B cell (primary cell): Measurements from ENCODE around the gene EXTL1. TPM values are rescaled to one million over a fixed set of nuclear protein-coding genes. Genes with fewer than 3 reads are reported as not detected.

Source experiments
- ATAC-seq: fragments of 200-7000 bp; cut with Tn5 transposase; one replicate; pipeline ENCODE4 v1.10.0; 2021; ENCODE audit warnings: low read depth, mild to moderate bottlenecking, moderate number of reproducible peaks, moderate library complexity
- CTCF ChIA-PET: fragments of 350-600 bp; sonication (Branson Sonifier 250); formaldehyde crosslinking; loops from one replicate; lab custom pipeline; 2021; ENCODE audit warnings: antibody characterized with exemption, inconsistent platforms; lab: Charles Lee
- POLR2A ChIA-PET: fragments of 350-600 bp; sonication (Branson Sonifier 250); formaldehyde crosslinking; loops from one replicate; lab custom pipeline; 2021; ENCODE audit warnings: antibody characterized with exemption; lab: Charles Lee
- DNase-seq: peaks from one replicate; pipeline ENCODE4 v3.0.0; 2013
- H2AFZ ChIP-seq: 2 replicates; pipeline ENCODE4 v1.6.1; 2012; ENCODE audit warnings: mild to moderate bottlenecking, low read depth, low read length; ENCODE audit not compliant: insufficient read depth, poor library complexity, severe bottlenecking
- H3K27ac ChIP-seq, 2 donors: 1 replicate in 1 of 2; 2 replicates in 1 of 2; pipeline ENCODE4 v1.5.1; 2012 to 2013; ENCODE audit warnings: low read length in 2 of 2, mild to moderate bottlenecking in 2 of 2, moderate library complexity in 1 of 2
- H3K27me3 ChIP-seq, 4 experiments: fragments of 200-600 bp in 1 of 4; sonication (generic) in 1 of 4; replicated peaks in 1 of 4; 1 replicate in 2 of 4; 2 replicates in 2 of 4; pipeline versions ENCODE4 v1.6.1 to v1.7.0; 2013 to 2016; ENCODE audit warnings: low read length in 3 of 4, mild to moderate bottlenecking in 2 of 4, mixed read lengths in 1 of 4, moderate library complexity in 1 of 4; ENCODE audit not compliant: insufficient read depth in 4 of 4, control insufficient read depth in 3 of 4; ENCODE audit errors: control extremely low read depth in 1 of 4
- H3K36me3 ChIP-seq, 2 experiments: replicated peaks in 1 of 2; 1 replicate in 1 of 2; 2 replicates in 1 of 2; pipeline versions ENCODE4 v1.6.1 to v1.7.1; 2013; ENCODE audit warnings: low read length in 1 of 2; ENCODE audit not compliant: insufficient read depth in 2 of 2, control insufficient read depth in 1 of 2; ENCODE audit errors: control extremely low read depth in 1 of 2, extremely low read depth in 1 of 2
- H3K4me1 ChIP-seq, 2 donors: fragments of 200-600 bp in 1 of 2; sonication (generic) in 1 of 2; 1 replicate in 1 of 2; 2 replicates in 1 of 2; pipeline versions ENCODE4 v1.5.1 to v1.6.1; 2013 to 2017; ENCODE audit warnings: low read length in 2 of 2; ENCODE audit not compliant: control insufficient read depth in 2 of 2, insufficient read depth in 2 of 2
- H3K4me2 ChIP-seq: replicated peaks from 2 replicates; pipeline ENCODE3; 2012; ENCODE audit warnings: mild to moderate bottlenecking, low read depth, low read length; ENCODE audit not compliant: poor library complexity, severe bottlenecking
- H3K4me3 ChIP-seq, 5 experiments: fragments of 200-600 bp in 1 of 5; sonication (generic) in 1 of 5; 1 replicate in 3 of 5; 2 replicates in 2 of 5; pipeline versions ENCODE4 v1.5.1 to v1.7.0; 2011 to 2016; ENCODE audit warnings: low read length in 4 of 5, mild to moderate bottlenecking in 4 of 5, low read depth in 2 of 5, control low read depth in 1 of 5, moderate library complexity in 1 of 5; ENCODE audit not compliant: insufficient read depth in 1 of 5; ENCODE audit errors: control extremely low read depth in 1 of 5, extremely low read depth in 1 of 5
- H3K79me2 ChIP-seq: fragments of 200-600 bp; sonication (generic); one replicate; pipeline ENCODE4 v1.6.0; 2016; ENCODE audit warnings: low read length; ENCODE audit not compliant: control insufficient read depth, insufficient read depth
- H3K9ac ChIP-seq: fragments of 200-600 bp; sonication (generic); 2 replicates; pipeline ENCODE4 v1.6.1; 2017; ENCODE audit warnings: mild to moderate bottlenecking, low read length, moderate library complexity
- H3K9me3 ChIP-seq, 3 donors: one replicate each; pipeline versions ENCODE4 v1.6.1 to v1.7.1; 2013; ENCODE audit warnings: low read length in 2 of 3; ENCODE audit not compliant: control insufficient read depth in 2 of 3, insufficient read depth in 1 of 3; ENCODE audit errors: control extremely low read depth in 1 of 3
- H4K20me1 ChIP-seq: 2 replicates; pipeline ENCODE4 v1.6.0; 2012; ENCODE audit warnings: mild to moderate bottlenecking, low read length; ENCODE audit not compliant: insufficient read depth, control insufficient read depth, poor library complexity, severe bottlenecking
- H3K27ac Mint-ChIP-seq: one replicate; pipeline ENCODE4 v1.8.0; 2021; ENCODE audit warnings: mixed read lengths
- H3K27me3 Mint-ChIP-seq: one replicate; pipeline ENCODE4 v1.8.0; 2021; ENCODE audit warnings: mixed read lengths
- H3K4me1 Mint-ChIP-seq: one replicate; pipeline ENCODE4 v1.8.0; 2021; ENCODE audit warnings: mixed read lengths
- H3K4me3 Mint-ChIP-seq: one replicate; pipeline ENCODE4 v1.8.0; 2021; ENCODE audit warnings: mixed read lengths
- H3K9me3 Mint-ChIP-seq: one replicate; pipeline ENCODE4 v1.8.0; 2022; ENCODE audit warnings: mixed read lengths; ENCODE audit not compliant: insufficient read depth
- CTCF ChIP-seq: fragments of 200-600 bp; IDR thresholded peaks from one replicate; pipeline ENCODE4 v1.8.0; 2022; ENCODE audit warnings: antibody characterized with exemption, mild to moderate bottlenecking
- EZH2 ChIP-seq: IDR thresholded peaks from 2 replicates; pipeline ENCODE4 v1.6.1; 2012; ENCODE audit warnings: borderline replicate concordance, low read depth, mild to moderate bottlenecking, moderate library complexity, low read length; ENCODE audit not compliant: insufficient read depth, poor library complexity, severe bottlenecking
- WGBS: methylation state at CpG from one replicate; pipeline ENCODE4 v1.1.5; 2013; ENCODE audit warnings: missing lambda C conversion rate; ENCODE audit not compliant: insufficient coverage; 5-methylcytosine and 5-hydroxymethylcytosine counted together
- intact Hi-C: fragments of 100-400 bp; cut with micrococcal nuclease; formaldehyde crosslinking; loops from one replicate; pipeline ENCODE4 v1.10.0; 2022
- polyA plus RNA-seq: library from polyadenylated mRNA; depleted of rRNA; stranded (reverse); fragments of >200 nt; gene quantifications from 2 replicates; pipeline ENCODE4 v1.2.3, GENCODE V29; 2012
- total RNA-seq, 2 donors: library from RNA; stranded (reverse); fragments of 120-200 nt in 1 of 2; gene quantifications; 1 replicate in 1 of 2; 2 replicates in 1 of 2; pipeline versions ENCODE4 v1.2.3 to v1.2.4, GENCODE V29; 2013 to 2022

EXTL1 gene
- total and polyA plus RNA-seq, 2 donors (not counting 1 experiment from before 2014, with no cell fraction given): 0.12 TPM; not detected in 1

GRCh38 chr1:26010825-26011224 lies 10.8 kb upstream of the EXTL1 start:
- intact Hi-C loops: no loop called here
- Histone ChIP-seq H3K27ac (no peak overlapping the region), H3K4me1 (no peaks in the 10 kb centered on the region), H3K9ac (no peak overlapping the region), H3K79me2 (no peaks in the 10 kb centered on the region), H4K20me1 (no peaks in the 10 kb centered on the region), H3K36me3 (no peaks in the 10 kb centered on the region), H3K4me3 (no peak overlapping the region), H3K27me3 (no peaks in the 10 kb centered on the region), H3K9me3 (no peaks in the 10 kb centered on the region), H2AFZ (no peak overlapping the region), H3K4me2 (no peak overlapping the region)
- DNase-seq: no peak
- no peak overlapping the region for H3K4me3 Mint-ChIP-seq
- H3K27ac Mint-ChIP-seq: no peak overlapping the region
- POLR2A ChIA-PET: no interaction called here
- CTCF ChIA-PET: interaction anchor here (0.7 to 1.1 kb wide), 3 partner anchors 99 to 116 kb away, joined by 3 read pairs; no protein-coding TSS in a partner anchor
- no peaks in the 10 kb centered on the region for H3K9me3 Mint-ChIP-seq
- TF ChIP-seq CTCF (no peak), EZH2 (no peak)
- ATAC-seq: no peak
- 83% methylated on average over 3 of the region's 3 CpGs for WGBS
- peaks cover 6% of the 10 kb centered on the region for H3K27me3 Mint-ChIP-seq
- no peaks in the 10 kb centered on the region for H3K4me1 Mint-ChIP-seq

- Histone ChIP-seq H3K4me2 (no peak overlapping the region), H3K27me3 (no peaks in the 10 kb centered on the region), H3K79me2 (no peaks in the 10 kb centered on the region), H3K9ac (no peak overlapping the region), H3K4me1 (no peaks in the 10 kb centered on the region), H3K4me3 (no peak overlapping the region), H2AFZ (no peak overlapping the region), H3K36me3 (no peaks in the 10 kb centered on the region), H3K9me3 (no peaks in the 10 kb centered on the region), H3K27ac (no peak overlapping the region), H4K20me1 (no peaks in the 10 kb centered on the region)
- ATAC-seq (no peak), DNase-seq (no peak)
- ChIA-PET POLR2A (no interaction called here), CTCF (interaction anchor here (0.8 kb wide), 1 partner anchor 117 kb away, joined by 3 read pairs; no protein-coding TSS in a partner anchor)
- H3K9me3 Mint-ChIP-seq: no peaks in the 10 kb centered on the region
- WGBS: 74% methylated on average over 3 of the region's 3 CpGs
- intact Hi-C loops: no loop called here
- no peaks in the 10 kb centered on the region for H3K27me3 Mint-ChIP-seq
- H3K27ac Mint-ChIP-seq: no peak overlapping the region
- no peak for TF ChIP-seq EZH2
- H3K4me3 Mint-ChIP-seq: no peak overlapping the region
- H3K4me1 Mint-ChIP-seq: no peaks in the 10 kb centered on the region
Measured at GRCh38 chr1:26012864-26013263, 8.7 kb upstream of the EXTL1 start.
